HepG2 (cell line): ENCODE results near the gene CDH1. TPM values are rescaled to one million over a fixed set of nuclear protein-coding genes. Genes with fewer than 3 reads are reported as not detected.

Experiments used
- ATAC-seq: fragments of 200-7000 bp; cut with Tn5 transposase; 3 replicates; pipeline ENCODE4 v1.9.1; 2020; ENCODE audit warnings: mild to moderate bottlenecking, moderate library complexity
- BruUV-seq: library from RNA; stranded (reverse); fragments of 400-500 nt; replicated peaks from 2 replicates; lab custom pipeline; 2021; lab: Mats Ljungman, UMichigan
- CTCF ChIA-PET: fragments of 300-600 bp; formaldehyde crosslinking; extraction: SDS; loops from one replicate; lab custom pipeline; 2021; ENCODE audit warnings: low total read pairs, inconsistent platforms, low intra/inter-chr PET ratio; lab: Yijun Ruan, JAX
- POLR2A ChIA-PET: fragments of 350-600 bp; sonication (Branson Sonifier 250); formaldehyde crosslinking; loops from one replicate; lab custom pipeline; 2020; ENCODE audit warnings: antibody characterized with exemption, inconsistent platforms; lab: Yijun Ruan, JAX
- DNase-seq: peaks from one replicate; pipeline ENCODE4 v3.0.0-alpha.2; 2015; ENCODE audit warnings: low spot score
- FAIRE-seq: peaks from 3 replicates; lab custom pipeline; 2011; peaks lifted over from hg19 to GRCh38; lab: Jason Lieb, UNC
- H2AFZ ChIP-seq: one replicate; pipeline ENCODE4 v1.6.1; 2011; ENCODE audit warnings: low read length, inconsistent platforms
- H3K27ac ChIP-seq: fragments of 300-600 bp; 3 replicates; pipeline ENCODE4 v1.8.0; 2011; ENCODE audit warnings: mixed run types, mild to moderate bottlenecking, mixed read lengths, low read length, inconsistent platforms; ENCODE audit not compliant: insufficient read depth; ENCODE audit errors: extremely low read length
- H3K27me3 ChIP-seq, 2 experiments: fragments of 200-600 bp in 1 of 2; 2 replicates in 1 of 2; 3 replicates in 1 of 2; pipeline versions ENCODE4 v1.6.0 to v1.8.0; 2011; ENCODE audit warnings: low read length in 2 of 2, mild to moderate bottlenecking in 2 of 2, moderate library complexity in 2 of 2, inconsistent platforms in 1 of 2; ENCODE audit not compliant: insufficient read depth in 2 of 2, control insufficient read depth in 1 of 2
- H3K36me3 ChIP-seq, 2 experiments: fragments of 200-600 bp in 1 of 2; replicated peaks in 1 of 2; 2 replicates in 1 of 2; 3 replicates in 1 of 2; pipeline versions ENCODE4 v1.5.1 to v1.8.0; 2011; ENCODE audit warnings: low read length in 2 of 2, inconsistent platforms in 1 of 2; ENCODE audit not compliant: insufficient read depth in 2 of 2, control insufficient read depth in 1 of 2
- H3K4me1 ChIP-seq: 2 replicates; pipeline ENCODE4 v1.5.1; 2012; ENCODE audit warnings: low read length, inconsistent platforms; ENCODE audit not compliant: insufficient read depth
- H3K4me2 ChIP-seq: 2 replicates; pipeline ENCODE4 v1.6.0; 2011; ENCODE audit warnings: low read depth, low read length, inconsistent platforms
- H3K4me3 ChIP-seq, 3 experiments: fragments of 200-600 bp in 1 of 3; sonication (generic), shearing (Covaris generic) in 1 of 3; replicated peaks in 1 of 3; 2 replicates each; pipeline ENCODE4 v1.5.1; 2011 to 2016; ENCODE audit warnings: low read length in 3 of 3, inconsistent platforms in 2 of 3, low read depth in 2 of 3, mild to moderate bottlenecking in 2 of 3, control low read depth in 1 of 3, mixed read lengths in 1 of 3; ENCODE audit not compliant: insufficient read depth in 1 of 3
- H3K79me2 ChIP-seq: one replicate; pipeline ENCODE4 v1.6.1; 2011; ENCODE audit warnings: low read length, inconsistent platforms; ENCODE audit not compliant: insufficient read depth
- H3K9ac ChIP-seq: 2 replicates; pipeline ENCODE4 v1.6.0; 2011; ENCODE audit warnings: mild to moderate bottlenecking, low read depth, low read length, inconsistent platforms; ENCODE audit not compliant: insufficient read depth
- H3K9me3 ChIP-seq: 2 replicates; pipeline ENCODE4 v1.5.1; 2012; ENCODE audit warnings: mild to moderate bottlenecking, low read length
- H4K20me1 ChIP-seq: 2 replicates; pipeline ENCODE4 v1.6.0; 2011; ENCODE audit warnings: inconsistent platforms, mild to moderate bottlenecking, low read length, moderate library complexity; ENCODE audit not compliant: insufficient read depth
- EHMT2 ChIP-seq: fragments of 200-600 bp; sonication (generic); IDR thresholded peaks from 2 replicates; pipeline ENCODE4 v1.7.0; 2017; ENCODE audit warnings: antibody characterized with exemption, low read depth, low read length, borderline replicate concordance
- FOSL2 ChIP-seq: sonication (generic); formaldehyde crosslinking; IDR thresholded peaks from 2 replicates; pipeline ENCODE4 v1.4.0; 2020; ENCODE audit warnings: missing genetic modification reagents
- HNF4G ChIP-seq, 2 experiments: sonication (generic) in 1 of 2; formaldehyde crosslinking in 1 of 2; IDR thresholded peaks; 2 replicates each; pipeline versions ENCODE4 v1.4.0 to v1.6.1; 2011 to 2020; ENCODE audit warnings: borderline replicate concordance in 2 of 2, low read depth in 2 of 2, mild to moderate bottlenecking in 2 of 2, low read length in 1 of 2, missing genetic modification reagents in 1 of 2, moderate library complexity in 1 of 2
- NAIF1 ChIP-seq: sonication (generic); formaldehyde crosslinking; IDR thresholded peaks from 2 replicates; pipeline ENCODE4 v1.5.0; 2020; ENCODE audit warnings: mild to moderate bottlenecking, missing genetic modification reagents, borderline replicate concordance
- NFE2L2 ChIP-seq: fragments of 150-350 bp; IDR thresholded peaks from 2 replicates; pipeline ENCODE4 v1.6.1; 2014; ENCODE audit warnings: low read length
- RBFOX2 ChIP-seq: fragments of 200-400 bp; formaldehyde crosslinking; IDR thresholded peaks from 2 replicates; pipeline ENCODE4 v1.6.1; 2017; ENCODE audit warnings: low read depth, mild to moderate bottlenecking, low read length
- RBM22 ChIP-seq: fragments of 200-400 bp; formaldehyde crosslinking; optimal IDR thresholded peaks from 2 replicates; pipeline ENCODE3; 2017; ENCODE audit warnings: mild to moderate bottlenecking, low read length, moderate library complexity
- ZNF24 ChIP-seq: fragments of 450-650 bp; IDR thresholded peaks from 2 replicates; pipeline ENCODE4 v1.6.1; 2017; ENCODE audit warnings: antibody characterized with exemption, mild to moderate bottlenecking
- ZNF451 ChIP-seq: sonication (generic); formaldehyde crosslinking; IDR thresholded peaks from 2 replicates; pipeline ENCODE4 v1.5.0; 2020; ENCODE audit warnings: mild to moderate bottlenecking, missing genetic modification reagents
- ZNF530 ChIP-seq: sonication (generic); formaldehyde crosslinking; IDR thresholded peaks from 2 replicates; pipeline ENCODE4 v1.5.0; 2020; ENCODE audit warnings: low read depth, mild to moderate bottlenecking, missing genetic modification reagents
- ZNF674 ChIP-seq: sonication (generic); formaldehyde crosslinking; IDR thresholded peaks from 2 replicates; pipeline ENCODE4 v1.5.0; 2020; ENCODE audit warnings: low read depth, mild to moderate bottlenecking, missing genetic modification reagents
- WGBS: methylation state at CpG from one replicate; pipeline ENCODE4 v1.1.6; 2017; ENCODE audit warnings: low lambda C conversion rate; 5-methylcytosine and 5-hydroxymethylcytosine counted together
- in situ Hi-C: cut with HindIII; loops from 2 replicates; pipeline ENCODE4 v1.10.0; 2017; ENCODE audit warnings: low pct_unique_long_range_greater_than_20kb; ENCODE audit not compliant: extremely low pct_ligation_motif_present
- intact Hi-C: fragments of 100-400 bp; cut with micrococcal nuclease; formaldehyde crosslinking; loops from one replicate; pipeline ENCODE4 v1.10.0; 2022; ENCODE audit not compliant: unreplicated experiment
- polyA plus RNA-seq, 8 experiments: library from polyadenylated mRNA; depleted of rRNA in 3 of 8; stranded (reverse) in 7 of 8; unstranded in 1 of 8; fragments of >200 nt; fragmentation: Illumina TruSeq in 4 of 8; extraction: Trizol in 4 of 8; gene quantifications; 2 replicates each; pipeline versions ENCODE4 v1.2.1 to v1.2.3, GENCODE V29; 2011 to 2016; ENCODE audit warnings: low read depth in 4 of 8, missing spikeins in 1 of 8, mixed read lengths in 1 of 8; ENCODE audit not compliant: insufficient read depth in 1 of 8
- total RNA-seq, 5 experiments: library from RNA; depleted of rRNA; stranded (reverse); fragments of >200 nt; fragmentation: Illumina TruSeq; extraction: Trizol; gene quantifications; 2 replicates each; pipeline ENCODE4 v1.2.3, GENCODE V29; 2016; ENCODE audit warnings: low read depth in 1 of 5
- TF ChIP-seq, protein P1 (sequence below): sonication (generic); formaldehyde crosslinking; IDR thresholded peaks from 2 replicates; pipeline ENCODE4 v1.5.1; 2020; ENCODE audit warnings: mild to moderate bottlenecking, missing genetic modification reagents
- TF ChIP-seq, protein P2 (sequence below): sonication (generic); formaldehyde crosslinking; conservative IDR thresholded peaks from 2 replicates; pipeline ENCODE4 v1.5.0; 2020; ENCODE audit warnings: missing genetic modification reagents
- TF ChIP-seq, protein P3 (sequence below): sonication (generic); formaldehyde crosslinking; conservative IDR thresholded peaks from 2 replicates; pipeline ENCODE4 v1.4.0; 2020; ENCODE audit warnings: missing genetic modification reagents
- TF ChIP-seq, protein P4 (sequence below): sonication (generic); formaldehyde crosslinking; IDR thresholded peaks from 2 replicates; pipeline ENCODE4 v1.8.1; 2023; ENCODE audit warnings: mild to moderate bottlenecking, inconsistent platforms, moderate library complexity, missing genetic modification reagents, borderline replicate concordance
- TF ChIP-seq, protein P5 (sequence below): sonication (generic); formaldehyde crosslinking; IDR thresholded peaks from 2 replicates; pipeline ENCODE4 v1.5.0; 2020; ENCODE audit warnings: mild to moderate bottlenecking, low read depth, missing genetic modification reagents, borderline replicate concordance

Gene CDH1
- total and polyA plus RNA-seq, 2 of the 13 experiments (the other 11 are each of a cell fraction or from before 2014, with no cell fraction given): 0.95 to 9.8 TPM

DNA sequence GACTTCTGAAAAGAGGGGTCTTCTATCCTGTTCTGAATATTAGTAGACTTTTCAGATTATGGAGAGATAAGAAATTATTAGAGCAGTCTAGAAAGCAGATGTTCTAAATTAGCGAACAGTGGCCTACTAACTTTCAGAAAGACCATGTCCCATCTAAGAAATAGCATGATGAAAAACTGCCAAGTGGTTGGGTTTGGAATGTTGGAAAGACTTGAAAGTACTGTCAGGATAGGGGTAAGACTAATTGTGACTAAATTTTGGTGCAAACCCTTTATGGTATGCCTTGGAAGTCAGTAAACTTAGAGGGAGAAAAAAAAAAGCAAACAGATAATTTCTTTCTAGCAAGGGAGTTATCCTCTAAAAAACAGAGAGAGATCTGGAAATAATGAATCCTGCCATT, 147.3 kb downstream of the CDH1 start:
- Histone ChIP-seq H3K79me2 (no peaks in the 10 kb centered on the region), H2AFZ (no peak overlapping the region), H3K4me2 (no peak overlapping the region), H3K27me3 (no peaks in the 10 kb centered on the region), H3K9ac (no peak overlapping the region), H4K20me1 (no peaks in the 10 kb centered on the region), H3K4me3 (no peak overlapping the region), H3K36me3 (no peaks in the 10 kb centered on the region; a peak in 2 of 5 replicates), H3K4me1 (peaks cover 19% of the 10 kb centered on the region), H3K27ac (no peak overlapping the region), H3K9me3 (no peaks in the 10 kb centered on the region)
- in situ Hi-C loops (no loop called here), intact Hi-C loops (no loop called here)
- no TSS peak for BruUV-seq
- ChIA-PET CTCF (no interaction called here), POLR2A (no interaction called here)
- 100% methylated on average over 1 of the region's 1 CpG for WGBS
- ATAC-seq (no peak), FAIRE-seq (no peak), DNase-seq (no peak)
- no peak for TF ChIP-seq NAIF1 (CRISPR knock-in tag)
- TF ChIP-seq ZNF451 (CRISPR knock-in tag): no peak
- no peak for TF ChIP-seq ZNF24
- TF ChIP-seq, protein P1, sequence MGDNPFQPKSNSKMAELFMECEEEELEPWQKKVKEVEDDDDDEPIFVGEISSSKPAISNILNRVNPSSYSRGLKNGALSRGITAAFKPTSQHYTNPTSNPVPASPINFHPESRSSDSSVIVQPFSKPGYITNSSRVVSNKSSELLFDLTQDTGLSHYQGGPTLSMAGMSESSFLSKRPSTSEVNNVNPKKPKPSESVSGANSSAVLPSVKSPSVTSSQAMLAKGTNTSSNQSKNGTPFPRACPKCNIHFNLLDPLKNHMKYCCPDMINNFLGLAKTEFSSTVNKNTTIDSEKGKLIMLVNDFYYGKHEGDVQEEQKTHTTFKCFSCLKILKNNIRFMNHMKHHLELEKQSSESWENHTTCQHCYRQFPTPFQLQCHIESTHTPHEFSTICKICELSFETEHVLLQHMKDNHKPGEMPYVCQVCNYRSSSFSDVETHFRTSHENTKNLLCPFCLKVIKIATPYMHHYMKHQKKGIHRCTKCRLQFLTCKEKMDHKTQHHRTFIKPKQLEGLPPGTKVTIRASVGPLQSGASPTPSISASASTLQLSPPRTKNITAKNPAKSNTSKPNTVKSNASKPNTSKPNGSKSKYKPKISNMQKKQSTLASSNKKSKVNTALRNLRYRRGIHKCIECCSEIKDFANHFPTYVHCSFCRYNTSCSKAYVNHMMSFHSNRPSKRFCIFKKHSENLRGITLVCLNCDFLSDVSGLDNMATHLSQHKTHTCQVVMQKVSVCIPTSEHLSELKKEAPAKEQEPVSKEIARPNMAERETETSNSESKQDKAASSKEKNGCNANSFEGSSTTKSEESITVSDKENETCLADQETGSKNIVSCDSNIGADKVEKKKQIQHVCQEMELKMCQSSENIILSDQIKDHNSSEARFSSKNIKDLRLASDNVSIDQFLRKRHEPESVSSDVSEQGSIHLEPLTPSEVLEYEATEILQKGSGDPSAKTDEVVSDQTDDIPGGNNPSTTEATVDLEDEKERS: no peak
- no peak for TF ChIP-seq RBFOX2
- TF ChIP-seq, protein P2, sequence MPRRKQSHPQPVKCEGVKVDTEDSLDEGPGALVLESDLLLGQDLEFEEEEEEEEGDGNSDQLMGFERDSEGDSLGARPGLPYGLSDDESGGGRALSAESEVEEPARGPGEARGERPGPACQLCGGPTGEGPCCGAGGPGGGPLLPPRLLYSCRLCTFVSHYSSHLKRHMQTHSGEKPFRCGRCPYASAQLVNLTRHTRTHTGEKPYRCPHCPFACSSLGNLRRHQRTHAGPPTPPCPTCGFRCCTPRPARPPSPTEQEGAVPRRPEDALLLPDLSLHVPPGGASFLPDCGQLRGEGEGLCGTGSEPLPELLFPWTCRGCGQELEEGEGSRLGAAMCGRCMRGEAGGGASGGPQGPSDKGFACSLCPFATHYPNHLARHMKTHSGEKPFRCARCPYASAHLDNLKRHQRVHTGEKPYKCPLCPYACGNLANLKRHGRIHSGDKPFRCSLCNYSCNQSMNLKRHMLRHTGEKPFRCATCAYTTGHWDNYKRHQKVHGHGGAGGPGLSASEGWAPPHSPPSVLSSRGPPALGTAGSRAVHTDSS (CRISPR knock-in tag): no peak
- TF ChIP-seq, protein P3, sequence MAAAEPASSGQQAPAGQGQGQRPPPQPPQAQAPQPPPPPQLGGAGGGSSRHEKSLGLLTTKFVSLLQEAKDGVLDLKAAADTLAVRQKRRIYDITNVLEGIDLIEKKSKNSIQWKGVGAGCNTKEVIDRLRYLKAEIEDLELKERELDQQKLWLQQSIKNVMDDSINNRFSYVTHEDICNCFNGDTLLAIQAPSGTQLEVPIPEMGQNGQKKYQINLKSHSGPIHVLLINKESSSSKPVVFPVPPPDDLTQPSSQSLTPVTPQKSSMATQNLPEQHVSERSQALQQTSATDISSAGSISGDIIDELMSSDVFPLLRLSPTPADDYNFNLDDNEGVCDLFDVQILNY: no peak
- no peak for TF ChIP-seq EHMT2
- TF ChIP-seq, protein P4, sequence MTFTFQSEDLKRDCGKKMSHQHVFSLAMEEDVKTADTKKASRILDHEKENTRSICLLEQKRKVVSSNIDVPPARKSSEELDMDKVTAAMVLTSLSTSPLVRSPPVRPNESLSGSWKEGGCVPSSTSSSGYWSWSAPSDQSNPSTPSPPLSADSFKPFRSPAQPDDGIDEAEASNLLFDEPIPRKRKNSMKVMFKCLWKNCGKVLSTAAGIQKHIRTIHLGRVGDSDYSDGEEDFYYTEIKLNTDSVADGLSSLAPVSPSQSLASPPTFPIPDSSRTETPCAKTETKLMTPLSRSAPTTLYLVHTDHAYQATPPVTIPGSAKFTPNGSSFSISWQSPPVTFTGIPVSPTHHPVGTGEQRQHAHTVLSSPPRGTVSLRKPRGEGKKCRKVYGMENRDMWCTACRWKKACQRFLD: no peak
- TF ChIP-seq ZNF674 (CRISPR knock-in tag): no peak
- TF ChIP-seq, protein P5, sequence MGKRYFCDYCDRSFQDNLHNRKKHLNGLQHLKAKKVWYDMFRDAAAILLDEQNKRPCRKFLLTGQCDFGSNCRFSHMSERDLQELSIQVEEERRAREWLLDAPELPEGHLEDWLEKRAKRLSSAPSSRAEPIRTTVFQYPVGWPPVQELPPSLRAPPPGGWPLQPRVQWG: no peak
- TF ChIP-seq FOSL2 (CRISPR knock-in tag): no peak
- no peak for TF ChIP-seq ZNF530 (CRISPR knock-in tag)
- no peak for TF ChIP-seq HNF4G (IDR thresholded peaks at IDR 0.05; ENCODE audit: borderline replicate concordance, low read depth, low read length)
- TF ChIP-seq HNF4G (CRISPR knock-in tag; IDR thresholded peaks at IDR 0.05; ENCODE audit: borderline replicate concordance, low read depth): no peak
- no peak for TF ChIP-seq RBM22
- TF ChIP-seq NFE2L2: no peak
